Calu3 (cell line): ENCODE measurements around the gene CTSK. TPM values are rescaled to one million over a fixed set of nuclear protein-coding genes. Genes with fewer than 3 reads are reported as not detected.
A peak's percentile ranks its signal among the peaks of the same experiment; 100 is the strongest.
"Not testable (repeated sequence)": the region's sequence is repeated elsewhere in the genome, so short reads cannot be mapped to it uniquely, and the experiment has no call there.

Experiments
- Bru-seq: library from RNA; stranded (reverse); fragments of 400-500 nt; gene quantifications from one replicate; lab custom pipeline; 2021; lab: Mats Ljungman, UMichigan
- BruChase-seq, 2 experiments: library from RNA; stranded (reverse); fragments of 400-500 nt; gene quantifications; one replicate each; lab custom pipeline; 2021; lab: Mats Ljungman, UMichigan
- BruUV-seq: library from RNA; stranded (reverse); fragments of 400-500 nt; replicated peaks from 2 replicates; lab custom pipeline; 2021; lab: Mats Ljungman, UMichigan
- CTCF ChIA-PET: fragments of 300-600 bp; sonication (Branson Sonifier 250); formaldehyde crosslinking; loops from one replicate; lab custom pipeline; 2022; ENCODE audit warnings: antibody characterized with exemption; lab: Charles Lee
- DNase-seq: peaks from one replicate; pipeline ENCODE4 v3.0.0; 2022
- H3K27ac Mint-ChIP-seq: one replicate; pipeline ENCODE4 v1.8.0; 2022; ENCODE audit warnings: mixed read lengths; ENCODE audit not compliant: unreplicated experiment
- H3K27me3 Mint-ChIP-seq: one replicate; pipeline ENCODE4 v1.8.0; 2022; ENCODE audit warnings: mixed read lengths; ENCODE audit not compliant: unreplicated experiment
- H3K36me3 Mint-ChIP-seq: one replicate; pipeline ENCODE4 v1.8.0; 2022; ENCODE audit warnings: mild to moderate bottlenecking, moderate library complexity, mixed read lengths; ENCODE audit not compliant: insufficient read depth, unreplicated experiment
- H3K4me1 Mint-ChIP-seq: one replicate; pipeline ENCODE4 v1.8.0; 2022; ENCODE audit warnings: mild to moderate bottlenecking, low read depth, mixed read lengths; ENCODE audit not compliant: unreplicated experiment
- H3K4me3 Mint-ChIP-seq: one replicate; pipeline ENCODE4 v1.8.0; 2022; ENCODE audit warnings: mild to moderate bottlenecking, low read depth, moderate library complexity, mixed read lengths; ENCODE audit not compliant: unreplicated experiment
- H3K9me3 Mint-ChIP-seq: one replicate; pipeline ENCODE4 v1.8.0; 2022; ENCODE audit warnings: low read depth, mixed read lengths; ENCODE audit not compliant: unreplicated experiment
- CTCF ChIP-seq: fragments of 200-600 bp; IDR thresholded peaks from one replicate; pipeline ENCODE4 v1.8.0; 2022; ENCODE audit warnings: antibody characterized with exemption; ENCODE audit not compliant: unreplicated experiment
- intact Hi-C: fragments of 100-400 bp; cut with micrococcal nuclease; formaldehyde crosslinking; loops from one replicate; pipeline ENCODE4 v1.10.0; 2022; ENCODE audit not compliant: unreplicated experiment
- long read RNA-seq: library from polyadenylated mRNA; stranded (forward); transcript quantifications from one replicate; pipeline ENCODE4 v2.0.0, GENCODE V29; 2022
- total RNA-seq: library from RNA; stranded (reverse); gene quantifications from 2 replicates; pipeline ENCODE4 v1.2.3, GENCODE V29; 2022

Gene CTSK
- total RNA-seq (5.5 and 5.9 TPM in 2 replicates), Bru-seq, nascent RNA (percentile 63 among the genes with signal in this experiment), BruChase-seq, experiment 1, labeled RNA remaining after a 6-hour chase (percentile 72 among the genes with signal in this experiment), BruChase-seq, experiment 2, labeled RNA remaining after a 2-hour chase (percentile 70 among the genes with signal in this experiment)
- long read RNA-seq, partial matches to known transcripts = 1 of 1 reads
- long read RNA-seq, other reads (novel, unspliced or antisense) = 0 of 1 reads

DNA sequence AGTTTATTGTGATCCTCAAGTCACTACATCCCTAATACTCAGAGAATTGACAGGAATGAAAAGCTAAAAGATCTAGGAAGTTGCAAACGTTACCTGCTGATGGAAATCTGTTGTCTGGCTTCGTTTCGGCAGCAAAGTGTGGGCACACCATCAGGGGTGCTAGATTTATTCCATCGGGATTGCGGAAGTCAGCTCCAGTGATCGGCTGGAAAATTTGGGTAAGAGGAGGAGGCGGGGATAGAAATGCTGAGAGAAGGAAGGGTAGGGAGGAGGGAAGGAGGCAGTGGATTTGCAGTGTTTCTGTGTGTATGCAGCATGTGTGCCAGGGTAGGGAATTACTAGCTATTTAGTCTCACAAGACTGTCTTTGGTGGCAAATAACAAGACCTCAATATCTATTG is at the start of gene CTSK:
Gene CTSK, minus strand, starts transcription at position 140 of the 400 bp plus-strand sequence. CDS start 1,455 bp downstream, outside the sequence.
- CTCF ChIA-PET = interaction anchor here (0.6 kb wide), 1 partner anchor 797 kb away, joined by 5 read pairs; no protein-coding TSS in a partner anchor
- intact Hi-C loops = no loop called here

DNA sequence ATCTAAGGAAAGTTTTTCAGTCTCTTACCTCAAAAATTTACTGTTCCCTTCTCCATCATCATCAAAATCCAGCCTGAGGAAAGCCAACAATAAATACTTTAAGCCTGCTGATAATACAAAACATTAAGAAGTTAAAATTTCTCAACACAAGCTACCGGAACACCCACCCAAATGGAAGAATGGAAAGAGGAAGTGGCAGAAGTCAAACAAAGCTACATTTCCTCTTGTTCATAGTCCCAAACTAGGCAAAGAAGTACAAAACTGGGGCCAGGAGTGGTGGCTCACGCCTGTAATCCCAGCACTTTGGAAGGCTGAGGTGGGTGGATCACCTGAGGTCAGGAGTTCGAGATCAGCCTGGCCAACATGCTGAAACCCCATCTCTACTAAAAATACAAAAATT is 44.7 kb upstream of the CTSK start:
- DNase-seq, H3K27me3 Mint-ChIP-seq, intact Hi-C loops, BruUV-seq, H3K4me3 Mint-ChIP-seq, H3K4me1 Mint-ChIP-seq, H3K27ac Mint-ChIP-seq, H3K9me3 Mint-ChIP-seq: not testable (repeated sequence)
- peaks cover 12% of the 10 kb centered on the region for H3K36me3 Mint-ChIP-seq
- CTCF ChIA-PET = interaction anchor here (0.6 kb wide), 1 partner anchor 305 kb away, joined by 3 read pairs; no protein-coding TSS in a partner anchor

More for the DNA sequence above, at the start of gene CTSK:
- H3K27me3 Mint-ChIP-seq = no peaks in the 10 kb centered on the region
- no peaks in the 10 kb centered on the region for H3K36me3 Mint-ChIP-seq
- no peaks in the 10 kb centered on the region for H3K9me3 Mint-ChIP-seq
- no peak for DNase-seq
- H3K4me3 Mint-ChIP-seq = no peak within 1 kb of the TSS
- BruUV-seq = no TSS peak
- no peak within 1 kb of the TSS for H3K27ac Mint-ChIP-seq
- H3K4me1 Mint-ChIP-seq = no peaks in the 10 kb centered on the region
- TF ChIP-seq CTCF = no peak

DNA sequence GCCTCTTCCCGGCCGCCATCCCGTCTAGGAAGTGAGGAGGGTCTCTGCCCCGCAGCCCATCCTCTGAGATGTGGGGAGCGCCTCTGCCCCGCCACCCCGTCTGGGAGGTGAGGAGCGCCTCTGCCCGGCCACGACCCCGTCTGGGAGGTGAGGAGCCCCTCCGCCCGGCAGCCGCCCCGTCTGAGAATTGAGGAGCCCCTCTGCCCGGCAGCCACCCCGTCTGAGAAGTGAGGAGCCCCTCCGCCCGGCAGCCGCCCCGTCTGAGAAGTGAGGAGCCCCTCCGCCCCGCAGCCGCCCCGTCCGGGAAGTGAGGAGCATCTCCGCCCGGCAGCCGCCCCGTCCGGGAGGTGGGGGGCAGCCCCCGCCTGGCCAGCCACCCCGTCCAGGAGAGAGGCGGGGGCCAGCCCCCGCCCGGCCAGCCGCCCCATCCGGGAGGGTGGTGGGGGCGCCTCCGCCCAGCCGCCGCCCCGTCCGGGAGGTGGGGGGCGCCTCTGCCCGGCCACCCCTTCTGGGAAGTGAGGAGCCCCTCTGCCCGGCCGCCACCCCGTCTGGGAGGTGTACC is 42.8 kb upstream of the CTSK start:
- BruUV-seq, H3K27me3 Mint-ChIP-seq, H3K9me3 Mint-ChIP-seq, H3K27ac Mint-ChIP-seq, H3K4me3 Mint-ChIP-seq, H3K36me3 Mint-ChIP-seq, DNase-seq, intact Hi-C loops, H3K4me1 Mint-ChIP-seq, CTCF ChIA-PET: not testable (repeated sequence)

- H3K4me1 Mint-ChIP-seq = no peaks in the 10 kb centered on the region
- no peak overlapping the region for H3K27ac Mint-ChIP-seq
- no peaks in the 10 kb centered on the region for H3K27me3 Mint-ChIP-seq
- CTCF ChIA-PET = interaction anchor here (0.6 kb wide), 2 partner anchors 247 to 258 kb away, joined by 3 to 5 read pairs; no protein-coding TSS in a partner anchor
- no peak overlapping the region for H3K4me3 Mint-ChIP-seq
- no TSS peak for BruUV-seq
- no peak for DNase-seq
- H3K36me3 Mint-ChIP-seq = no peaks in the 10 kb centered on the region
- TF ChIP-seq CTCF = no peak
- no peaks in the 10 kb centered on the region for H3K9me3 Mint-ChIP-seq
- intact Hi-C loops = no loop called here
Measured at GRCh38 chr1:150846473-150847146, 38.5 kb upstream of the CTSK start.

- H3K4me3 Mint-ChIP-seq = no peak overlapping the region
- no peak overlapping the region for H3K27ac Mint-ChIP-seq
- no peak for DNase-seq
- H3K36me3 Mint-ChIP-seq = no peaks in the 10 kb centered on the region
- BruUV-seq = no TSS peak
- intact Hi-C loops = no loop called here
- no peaks in the 10 kb centered on the region for H3K27me3 Mint-ChIP-seq
- no peaks in the 10 kb centered on the region for H3K4me1 Mint-ChIP-seq
- CTCF ChIA-PET = interaction anchor here (0.5 kb wide), 1 partner anchor 11 kb away, joined by 5 read pairs; no protein-coding TSS in a partner anchor
- no peak for TF ChIP-seq CTCF
- no peaks in the 10 kb centered on the region for H3K9me3 Mint-ChIP-seq
Measured at GRCh38 chr1:150843474-150843873, 35.4 kb upstream of the CTSK start.
